D721Med (cell line): ENCODE measurements around the gene CCL18.
"Not testable (repeated sequence)": the region's sequence is repeated elsewhere in the genome, so short reads cannot be mapped to it uniquely, and the experiment has no call there.

Source experiments
- DNase-seq: peaks from one replicate; pipeline ENCODE4 v3.0.0; 2011; ENCODE audit warnings: low spot score; ENCODE audit not compliant: insufficient read length
- FAIRE-seq: peaks from 2 replicates; lab custom pipeline; 2011; peaks lifted over from hg19 to GRCh38; lab: Jason Lieb, UNC
- TF ChIP-seq, protein P1 (sequence below): IDR thresholded peaks from 2 replicates; pipeline ENCODE4 v1.5.1; 2012; ENCODE audit warnings: mild to moderate bottlenecking, control low read depth; ENCODE audit not compliant: insufficient read depth; ENCODE audit errors: missing control alignments

The CCL18 gene

DNA sequence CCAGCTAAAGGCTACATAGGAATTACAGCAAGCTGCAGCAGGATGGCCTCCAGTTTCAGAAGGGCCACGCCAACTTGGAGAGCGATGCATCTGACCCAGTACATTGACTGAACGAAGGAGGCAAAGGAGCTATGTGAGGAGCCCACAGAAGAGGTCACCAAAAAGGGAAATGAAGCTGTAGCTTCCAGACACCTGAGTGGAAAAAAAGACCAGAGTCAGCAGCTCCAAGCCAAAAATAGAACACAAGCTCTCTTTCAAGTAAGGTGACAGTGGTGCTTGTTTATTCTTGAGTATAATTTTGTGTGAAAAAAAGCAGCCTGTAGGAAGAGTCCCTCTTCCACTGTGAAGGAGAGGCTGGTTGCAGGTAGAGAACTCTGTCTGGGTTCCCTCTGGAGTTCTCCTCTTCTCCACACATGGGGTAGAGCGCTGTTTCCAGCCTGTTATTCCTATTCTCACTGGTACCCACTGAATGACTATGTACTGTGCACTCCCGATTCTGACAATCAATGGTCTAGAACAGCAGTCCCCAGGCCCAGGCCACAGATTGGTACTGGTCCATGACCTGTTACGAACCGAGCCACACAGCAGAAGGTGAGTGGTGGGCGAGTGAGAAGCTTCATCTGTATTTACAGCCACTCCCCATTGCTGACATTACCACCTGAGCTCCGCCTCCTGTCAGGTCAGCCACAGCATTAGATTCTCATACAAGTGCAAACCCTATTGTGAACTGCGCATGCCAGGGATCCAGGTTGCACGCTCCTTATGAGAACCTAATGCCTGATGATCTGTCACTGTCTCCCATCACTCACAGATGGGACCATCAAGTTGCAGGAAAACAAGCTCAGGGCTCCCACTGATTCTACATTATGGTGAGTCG lies 54.6 kb downstream of the CCL18 start:
- no peak for FAIRE-seq
- no peak for DNase-seq
- TF ChIP-seq, protein P1, sequence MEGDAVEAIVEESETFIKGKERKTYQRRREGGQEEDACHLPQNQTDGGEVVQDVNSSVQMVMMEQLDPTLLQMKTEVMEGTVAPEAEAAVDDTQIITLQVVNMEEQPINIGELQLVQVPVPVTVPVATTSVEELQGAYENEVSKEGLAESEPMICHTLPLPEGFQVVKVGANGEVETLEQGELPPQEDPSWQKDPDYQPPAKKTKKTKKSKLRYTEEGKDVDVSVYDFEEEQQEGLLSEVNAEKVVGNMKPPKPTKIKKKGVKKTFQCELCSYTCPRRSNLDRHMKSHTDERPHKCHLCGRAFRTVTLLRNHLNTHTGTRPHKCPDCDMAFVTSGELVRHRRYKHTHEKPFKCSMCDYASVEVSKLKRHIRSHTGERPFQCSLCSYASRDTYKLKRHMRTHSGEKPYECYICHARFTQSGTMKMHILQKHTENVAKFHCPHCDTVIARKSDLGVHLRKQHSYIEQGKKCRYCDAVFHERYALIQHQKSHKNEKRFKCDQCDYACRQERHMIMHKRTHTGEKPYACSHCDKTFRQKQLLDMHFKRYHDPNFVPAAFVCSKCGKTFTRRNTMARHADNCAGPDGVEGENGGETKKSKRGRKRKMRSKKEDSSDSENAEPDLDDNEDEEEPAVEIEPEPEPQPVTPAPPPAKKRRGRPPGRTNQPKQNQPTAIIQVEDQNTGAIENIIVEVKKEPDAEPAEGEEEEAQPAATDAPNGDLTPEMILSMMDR = no peak

DNA sequence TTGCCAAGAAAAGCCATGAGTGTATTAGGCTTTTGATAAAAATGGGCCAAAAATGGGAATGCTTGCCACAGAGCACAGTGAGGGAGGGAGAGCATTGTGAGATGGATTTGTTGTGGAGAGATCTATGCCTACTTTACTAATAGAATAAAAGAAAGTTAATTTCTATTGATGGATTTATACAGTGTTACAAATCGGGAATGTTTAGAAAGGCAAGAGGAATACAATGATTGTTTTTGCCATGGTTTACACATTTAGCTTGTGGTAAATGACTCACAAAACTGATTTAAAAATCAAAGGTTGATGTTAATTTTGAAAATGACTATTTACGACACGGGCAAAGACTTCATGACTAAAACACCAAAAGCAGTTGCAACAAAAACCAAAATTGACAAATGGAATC lies 56.1 kb downstream of the CCL18 start:
- TF ChIP-seq, protein P1 = no peak
- FAIRE-seq = no peak
- no peak for DNase-seq

DNA sequence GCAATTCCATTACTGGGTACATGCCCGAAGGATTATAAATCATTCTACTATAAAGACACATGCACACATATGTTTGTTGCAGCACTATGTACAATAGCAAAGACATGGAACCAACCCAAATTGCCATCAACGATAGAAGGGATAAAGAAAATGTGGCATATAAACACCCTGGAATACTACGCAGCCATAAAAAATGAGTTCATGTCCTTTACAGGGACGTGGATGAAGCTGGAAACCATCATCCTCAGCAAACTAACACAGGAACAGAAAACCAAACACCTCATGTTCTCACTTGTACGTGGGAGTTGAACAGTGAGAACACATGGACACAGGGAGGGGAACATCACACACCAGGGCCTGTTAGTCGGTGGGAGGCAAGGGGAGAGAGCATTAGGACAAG lies 57.0 kb downstream of the CCL18 start:
- not testable (repeated sequence) for FAIRE-seq, DNase-seq
